ENCODE results near the gene FCAMR.

The FCAMR gene, protein sequence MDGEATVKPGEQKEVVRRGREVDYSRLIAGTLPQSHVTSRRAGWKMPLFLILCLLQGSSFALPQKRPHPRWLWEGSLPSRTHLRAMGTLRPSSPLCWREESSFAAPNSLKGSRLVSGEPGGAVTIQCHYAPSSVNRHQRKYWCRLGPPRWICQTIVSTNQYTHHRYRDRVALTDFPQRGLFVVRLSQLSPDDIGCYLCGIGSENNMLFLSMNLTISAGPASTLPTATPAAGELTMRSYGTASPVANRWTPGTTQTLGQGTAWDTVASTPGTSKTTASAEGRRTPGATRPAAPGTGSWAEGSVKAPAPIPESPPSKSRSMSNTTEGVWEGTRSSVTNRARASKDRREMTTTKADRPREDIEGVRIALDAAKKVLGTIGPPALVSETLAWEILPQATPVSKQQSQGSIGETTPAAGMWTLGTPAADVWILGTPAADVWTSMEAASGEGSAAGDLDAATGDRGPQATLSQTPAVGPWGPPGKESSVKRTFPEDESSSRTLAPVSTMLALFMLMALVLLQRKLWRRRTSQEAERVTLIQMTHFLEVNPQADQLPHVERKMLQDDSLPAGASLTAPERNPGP

DNA sequence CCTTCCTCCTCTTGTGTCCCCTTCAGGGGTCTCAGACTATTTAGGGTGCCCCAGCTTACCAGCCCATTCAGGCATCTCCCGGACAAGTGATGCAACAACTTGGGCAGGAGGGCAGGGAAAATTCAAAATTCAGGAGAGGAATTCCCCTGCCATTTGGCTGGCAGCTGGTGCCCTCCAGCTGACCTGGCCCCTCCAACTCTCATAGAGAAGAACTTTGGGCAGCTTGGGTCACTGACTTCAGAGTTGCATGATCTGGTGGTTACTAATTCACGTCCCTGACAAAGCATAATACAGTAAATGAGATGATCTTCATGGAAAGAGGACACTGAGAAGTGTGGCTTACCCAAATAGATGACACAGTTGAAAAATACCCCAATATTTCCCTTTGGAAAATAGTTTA is at the start of gene FCAMR:
TSS of gene FCAMR (minus strand) at position 15 of the 400 bp plus-strand sequence. CDS start 335 bp downstream, outside the sequence.
- no peak for DNase-seq

DNA sequence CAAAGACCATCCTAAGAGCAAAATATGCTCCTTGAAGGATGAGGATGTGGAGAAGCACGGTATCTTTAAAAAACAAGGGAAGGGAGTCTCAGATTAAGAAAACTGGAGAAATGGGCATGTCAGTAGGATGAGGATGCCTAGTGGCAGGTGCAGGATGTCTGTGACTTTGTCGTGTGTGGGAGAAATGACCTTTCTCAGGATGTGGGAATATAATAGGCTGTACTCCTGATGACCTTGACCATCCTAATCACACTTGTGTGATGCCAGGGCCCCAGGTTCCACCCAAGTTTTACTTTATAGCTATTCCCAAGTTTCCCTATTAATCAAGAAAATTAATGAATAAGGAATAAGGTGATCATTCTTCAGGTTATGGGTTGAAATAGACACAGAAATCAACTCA is 49.4 kb upstream of the FCAMR start:
- no peak for DNase-seq

DNA sequence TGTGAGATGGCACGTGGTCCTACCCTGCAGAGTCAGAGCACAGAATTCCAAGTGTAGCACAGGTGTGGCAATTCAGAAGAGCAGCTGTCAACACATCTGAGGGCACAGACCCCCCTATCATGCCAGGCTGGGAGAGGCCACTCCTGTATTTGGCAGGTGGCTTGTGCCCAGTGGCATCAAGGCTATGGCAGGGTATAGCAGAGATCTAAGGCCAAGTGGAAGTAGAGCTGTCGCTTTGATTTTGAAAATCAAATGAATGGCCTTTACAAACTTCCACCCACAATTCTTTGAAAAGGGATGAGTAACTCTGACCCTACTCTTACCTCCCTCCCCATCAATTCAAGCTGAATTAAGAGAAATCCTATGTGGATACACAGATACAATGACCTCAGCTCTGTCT is 48.9 kb upstream of the FCAMR start:
- DNase-seq = no peak

DNA sequence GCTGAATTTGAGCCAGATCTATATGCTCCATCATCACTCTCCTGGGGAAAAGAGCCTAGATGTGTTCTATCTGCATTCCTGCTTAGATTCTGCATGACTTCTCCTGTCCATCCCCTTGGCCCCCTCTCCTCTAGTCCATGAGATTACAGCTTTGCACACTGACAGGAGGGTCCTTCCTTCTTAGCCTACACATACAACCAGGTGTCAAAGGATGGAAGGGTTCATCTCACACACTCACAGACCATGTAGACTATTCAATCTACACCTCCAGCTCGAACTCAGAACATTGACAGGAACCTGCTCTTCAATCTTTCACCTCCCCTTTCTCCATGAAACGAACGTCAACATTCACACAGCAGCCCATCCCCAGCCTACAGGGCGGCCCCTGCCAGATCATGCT is 48.4 kb upstream of the FCAMR start:
- DNase-seq = no peak

DNA sequence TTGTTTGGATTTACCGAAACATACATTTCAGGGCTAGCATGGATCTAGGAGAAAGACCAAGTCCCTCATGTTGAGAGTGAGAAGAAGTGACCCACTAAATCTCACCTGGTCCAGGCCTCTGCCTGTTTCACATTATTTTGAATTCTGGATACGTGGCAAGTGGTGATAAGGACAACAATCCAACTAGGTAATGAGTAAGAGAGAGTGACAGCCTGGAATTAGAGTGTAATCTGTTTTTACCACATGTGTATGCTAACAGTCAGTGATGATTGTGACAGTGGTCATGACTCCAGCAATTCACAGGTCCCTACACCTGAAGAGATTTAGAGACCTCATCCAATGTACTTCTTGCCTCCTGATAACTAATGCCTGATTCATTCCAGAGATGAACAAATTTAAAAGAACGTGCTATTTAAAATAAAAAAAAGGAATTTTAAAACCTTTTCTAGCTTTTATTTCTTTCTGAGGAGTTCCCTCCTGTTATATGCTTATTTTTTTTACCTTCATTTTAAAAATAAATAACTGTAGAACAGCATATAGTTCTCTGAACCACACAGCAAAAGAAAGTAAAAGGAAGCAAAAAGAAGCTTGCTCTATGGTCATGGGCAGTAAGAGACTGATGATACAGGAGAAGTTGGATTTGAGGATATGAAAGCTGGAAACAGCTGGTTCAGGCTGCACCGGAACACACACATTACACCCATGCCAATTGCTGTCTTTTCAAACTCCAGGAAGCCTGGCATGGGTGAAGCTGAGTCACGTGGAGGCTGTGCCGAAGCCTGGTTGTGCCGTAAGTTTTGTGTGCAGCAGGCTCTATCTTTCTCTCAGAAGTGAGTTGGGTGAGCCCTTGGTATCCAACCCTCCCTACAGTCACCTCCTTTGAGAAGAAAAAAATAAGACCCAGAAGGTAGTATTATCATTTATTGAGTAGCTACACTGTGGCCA is 47.6 kb upstream of the FCAMR start:
- DNase-seq = no peak

DNA sequence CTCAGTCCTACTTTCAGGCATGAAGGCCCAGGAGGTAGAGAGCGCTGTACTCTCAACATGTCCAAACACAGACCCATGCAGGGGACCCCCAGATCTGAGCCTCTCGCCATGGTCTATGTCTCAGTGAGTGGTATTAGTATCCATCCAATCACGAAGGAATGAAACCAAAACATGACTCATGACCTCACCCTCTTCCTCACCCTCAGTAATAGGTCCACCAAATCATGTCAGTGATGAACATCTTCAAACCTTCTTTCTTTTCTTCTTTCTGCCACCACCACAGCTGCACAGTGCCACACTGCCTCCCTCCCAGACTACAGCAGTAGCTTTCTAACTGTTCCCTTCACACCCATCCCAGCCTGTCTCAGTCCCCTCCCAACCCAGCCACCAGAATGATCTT is 45.5 kb upstream of the FCAMR start:
- no peak for DNase-seq

DNA sequence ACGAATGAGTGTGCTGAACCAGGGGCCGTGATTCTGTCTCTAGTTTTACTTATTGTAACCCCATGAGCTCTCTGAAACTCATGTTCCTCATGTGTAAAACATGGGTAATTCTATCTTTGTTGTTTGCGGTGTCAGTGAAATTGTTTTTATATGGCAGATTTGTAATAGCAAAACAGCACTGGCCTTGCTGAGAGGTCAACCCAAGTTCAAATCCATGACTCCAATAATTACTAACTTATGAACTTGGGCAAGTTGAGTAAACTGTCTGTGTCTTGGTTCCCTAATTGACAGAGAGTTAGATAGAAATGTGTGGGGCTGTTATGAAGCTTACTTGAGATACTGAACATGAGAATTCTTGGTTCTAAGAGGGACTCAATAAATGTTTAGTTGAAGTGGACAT is 44.5 kb upstream of the FCAMR start:
- no peak for DNase-seq

DNA sequence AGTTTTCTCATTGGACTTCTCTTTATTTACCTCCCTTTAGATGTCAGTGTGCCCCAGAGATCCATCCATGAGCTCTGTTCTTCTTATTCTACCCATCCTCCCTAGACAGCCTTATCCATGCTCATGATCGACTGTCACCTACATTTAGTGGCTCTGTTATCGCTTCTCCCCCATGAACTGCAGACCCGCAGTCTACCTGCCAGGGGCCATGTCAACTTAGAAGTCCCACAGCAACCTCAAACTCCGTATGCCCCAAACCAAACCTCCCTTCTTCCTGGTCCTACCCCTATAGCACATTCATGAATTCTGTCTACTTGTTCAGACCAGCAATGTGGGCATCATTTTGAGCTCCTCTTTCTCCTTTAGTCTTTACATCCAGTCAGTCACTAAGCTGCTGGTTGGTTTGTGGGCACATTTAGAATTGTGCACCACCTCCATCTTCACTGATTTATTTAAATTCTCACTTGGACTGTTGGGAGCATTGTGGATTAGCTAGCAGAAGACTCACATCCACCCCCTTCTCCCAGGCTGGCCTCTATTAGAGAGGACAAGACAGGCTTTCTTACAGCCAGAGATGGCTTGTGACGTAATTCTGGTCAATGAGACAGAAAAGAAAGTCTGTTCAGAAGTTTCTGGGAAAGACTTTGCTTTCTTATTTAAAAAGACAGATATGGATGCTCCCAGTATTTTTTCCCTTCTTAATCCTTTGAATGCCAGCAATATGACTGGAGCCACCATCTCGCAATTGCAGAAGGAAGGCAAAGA is 43.2 kb upstream of the FCAMR start:
- no peak for DNase-seq

DNA sequence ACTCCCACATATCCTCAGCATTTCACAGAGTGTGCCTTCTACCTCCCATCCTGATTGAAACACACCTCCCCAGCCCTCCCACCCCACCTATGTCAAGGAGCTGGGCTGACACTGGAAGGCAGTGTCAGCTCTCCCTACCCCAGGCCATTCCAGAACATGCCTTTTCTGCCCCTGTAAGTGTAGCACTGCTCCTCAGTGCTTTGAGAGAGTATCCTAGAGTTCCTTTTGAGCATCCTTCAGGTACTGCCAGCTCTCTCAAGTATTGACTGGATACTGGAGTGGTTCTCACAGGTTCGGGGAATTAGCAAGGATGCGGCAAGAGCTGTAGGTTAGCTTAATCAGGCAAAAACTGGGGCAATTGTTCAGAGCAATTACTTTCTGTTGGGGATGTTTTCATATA is 40.5 kb upstream of the FCAMR start:
- no peak for DNase-seq

DNA sequence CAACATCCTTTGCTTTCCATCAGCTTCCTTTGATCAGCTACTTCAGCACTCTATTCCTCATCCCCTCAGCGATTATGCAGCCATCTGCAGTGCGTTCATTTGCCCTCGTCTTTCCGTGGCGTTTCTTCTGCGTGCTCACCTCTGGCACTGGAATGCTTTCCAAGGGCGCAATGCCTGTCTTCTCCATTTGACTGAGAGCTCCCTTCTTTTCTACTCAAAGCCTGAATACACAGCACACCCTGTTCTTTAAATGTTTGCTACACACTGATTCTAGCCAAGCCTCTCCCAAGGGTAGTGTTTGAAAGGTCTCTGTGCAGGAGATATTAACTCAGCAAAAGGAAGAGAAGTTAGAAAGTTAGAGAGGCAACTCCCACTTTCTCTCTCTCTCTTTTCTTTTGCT is 39.7 kb upstream of the FCAMR start:
- no peak for DNase-seq

DNA sequence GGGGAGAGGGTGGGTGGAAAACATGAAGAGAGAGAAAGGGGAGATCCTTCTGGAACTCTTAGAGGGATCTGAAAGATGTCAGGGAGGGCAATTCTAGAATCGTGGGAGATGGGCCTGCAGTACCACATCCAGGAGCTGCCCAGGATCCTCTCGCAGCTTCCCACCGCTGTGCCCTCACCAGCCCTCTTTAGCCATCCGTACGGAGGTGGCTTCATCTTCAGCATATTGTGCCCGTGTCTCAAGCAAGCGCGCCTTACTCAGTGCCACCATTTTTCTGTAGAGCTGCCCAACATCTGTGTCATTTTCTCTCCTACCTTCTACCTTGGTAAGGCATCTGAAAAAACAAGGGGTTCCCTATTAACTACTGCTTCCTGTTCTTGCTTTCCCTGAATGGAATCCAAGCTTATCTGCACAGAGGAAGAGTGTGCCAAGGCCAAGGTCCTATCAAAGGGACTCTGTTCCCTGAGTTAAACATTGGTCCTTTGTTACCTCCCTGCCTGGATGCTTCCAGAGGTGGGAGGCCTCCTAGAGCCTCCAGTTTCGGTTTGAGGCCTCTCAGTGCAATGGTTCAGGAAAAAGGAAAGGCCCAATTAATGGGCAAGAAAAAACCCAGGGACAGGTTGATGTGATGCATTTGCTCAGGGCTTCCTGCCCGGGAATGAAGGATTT is 39.1 kb upstream of the FCAMR start:
- DNase-seq = no peak

DNA sequence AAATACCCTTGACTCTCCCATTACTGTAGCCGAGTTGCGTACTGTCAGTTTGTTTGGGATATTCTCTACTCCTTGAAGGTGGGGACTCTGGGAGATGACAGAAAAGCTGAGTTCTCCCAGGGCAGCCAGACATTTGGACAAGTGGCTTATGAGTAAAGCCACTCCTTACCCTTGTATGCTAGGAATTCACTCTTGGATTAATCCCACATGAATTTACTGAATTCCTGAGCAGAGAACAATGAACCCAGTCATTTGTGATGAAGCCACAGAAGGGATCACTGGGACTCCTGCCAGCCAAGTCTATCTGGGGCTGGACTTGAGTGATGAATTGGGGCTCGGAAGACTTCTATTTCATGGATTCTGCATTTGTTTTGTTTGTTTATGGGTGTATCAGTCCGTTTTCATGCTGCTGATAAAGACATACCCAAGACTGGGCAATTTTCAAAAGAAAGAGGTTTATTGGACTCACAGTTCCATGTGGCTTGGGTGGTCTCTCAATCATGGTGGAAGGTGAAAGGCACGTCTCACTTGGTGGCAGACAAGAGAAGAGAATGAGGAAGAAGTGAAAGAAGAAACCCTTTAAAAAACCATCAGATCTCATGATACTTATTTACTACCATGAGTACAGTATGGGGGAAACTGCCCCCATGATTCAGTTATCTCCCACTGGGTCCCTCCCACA is 37.2 kb upstream of the FCAMR start:
- no peak for DNase-seq

DNA sequence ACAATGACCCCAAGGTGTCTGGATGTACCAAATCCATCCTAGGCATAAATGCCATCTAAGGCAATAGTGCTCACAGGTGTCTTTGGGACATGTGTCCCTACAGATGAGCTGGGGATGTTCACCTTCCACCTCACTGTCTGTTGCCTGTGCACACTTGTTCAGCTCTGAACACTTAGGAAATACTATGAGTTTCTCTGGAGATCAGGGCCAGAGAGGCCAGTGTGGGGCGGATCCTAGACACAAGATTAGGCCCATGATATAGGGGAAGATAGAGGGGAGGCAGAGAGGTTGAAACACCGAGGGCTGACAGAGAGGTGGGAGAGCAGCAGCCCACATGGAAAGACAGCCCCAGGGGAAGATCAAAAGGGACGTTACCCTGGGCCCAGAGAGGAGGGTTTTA is 36.7 kb upstream of the FCAMR start:
- no peak for DNase-seq

DNA sequence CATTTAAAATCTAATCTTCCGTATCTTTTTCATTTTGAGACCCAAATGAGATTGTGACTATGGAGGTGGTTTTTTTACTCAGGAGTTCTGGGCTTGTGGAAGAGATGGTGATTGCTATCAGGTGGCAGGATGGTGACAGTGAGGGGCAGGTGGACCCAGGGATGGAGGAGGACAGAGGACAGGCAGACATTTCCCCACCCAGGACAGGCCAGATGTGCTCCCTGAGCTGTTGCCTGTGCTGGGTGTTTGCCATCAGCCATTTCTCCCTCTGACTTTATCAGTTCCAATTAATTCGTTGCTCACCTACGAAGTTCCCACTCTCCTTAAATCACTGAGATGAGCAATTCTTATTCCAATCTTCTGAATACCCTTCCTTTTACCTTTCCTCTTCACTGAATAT is 35.8 kb upstream of the FCAMR start:
- no peak for DNase-seq

DNA sequence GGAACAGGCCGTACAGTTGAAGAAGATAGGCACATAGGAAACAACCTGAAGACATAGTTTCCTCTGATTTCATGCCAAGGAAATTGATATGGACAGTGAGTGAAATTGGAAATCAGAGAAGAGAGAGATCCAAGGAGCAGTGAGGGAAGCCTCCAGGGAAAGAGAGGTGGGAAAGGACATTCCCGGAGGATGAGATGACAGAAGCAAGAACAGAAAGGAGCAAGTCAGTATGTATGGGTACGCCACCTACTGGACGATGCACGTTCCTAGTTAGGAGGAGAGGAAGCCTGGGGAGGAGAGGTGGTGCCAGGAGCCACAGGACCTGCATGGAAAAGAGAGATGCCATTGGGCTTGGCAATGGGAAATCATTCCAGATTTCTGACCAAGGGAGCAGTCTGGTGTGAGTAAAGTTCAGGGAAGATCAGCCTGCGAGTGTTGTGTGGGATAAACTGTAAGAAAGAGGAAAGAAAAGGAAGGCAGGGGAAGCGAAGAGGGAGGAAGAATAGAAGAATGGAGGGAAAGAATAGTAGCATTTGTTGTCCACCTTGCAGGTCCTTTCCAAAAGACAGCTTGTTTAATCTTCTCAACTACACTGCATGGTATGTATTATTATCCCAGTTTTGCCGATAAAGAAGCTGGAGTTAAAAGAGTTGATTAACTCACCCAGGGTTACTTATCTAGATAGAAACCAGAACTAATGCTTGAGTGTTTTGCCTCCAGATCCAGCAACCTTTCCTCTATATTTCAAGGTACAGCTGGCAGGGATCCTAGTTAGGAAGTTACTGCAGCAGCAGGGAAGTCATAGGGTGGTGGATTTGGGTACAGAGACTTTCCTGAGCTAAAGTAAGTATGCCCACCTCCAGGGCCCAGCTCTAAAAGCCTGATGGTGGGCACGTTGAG is 34.9 kb upstream of the FCAMR start:
- no peak for DNase-seq

DNA sequence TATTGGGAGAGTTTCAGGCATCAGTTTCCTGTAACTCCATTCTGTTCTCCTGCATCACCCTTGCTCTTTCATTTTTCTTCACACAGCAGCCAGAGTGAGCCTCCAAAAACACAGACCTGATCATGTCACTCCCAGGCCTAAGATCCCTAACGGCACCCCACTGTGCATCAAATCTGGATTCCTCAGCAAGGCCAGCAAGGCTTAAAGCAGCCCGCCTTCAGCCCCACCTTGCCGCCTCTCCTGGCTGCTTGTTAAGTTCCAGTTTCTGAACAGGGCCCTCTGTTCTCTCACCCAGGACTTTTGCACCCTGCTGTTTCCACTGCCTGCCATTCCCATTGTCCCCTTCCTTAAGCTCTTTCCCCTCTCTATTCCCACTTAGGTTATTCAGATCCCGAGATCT is 33.0 kb upstream of the FCAMR start:
- DNase-seq = no peak

DNA sequence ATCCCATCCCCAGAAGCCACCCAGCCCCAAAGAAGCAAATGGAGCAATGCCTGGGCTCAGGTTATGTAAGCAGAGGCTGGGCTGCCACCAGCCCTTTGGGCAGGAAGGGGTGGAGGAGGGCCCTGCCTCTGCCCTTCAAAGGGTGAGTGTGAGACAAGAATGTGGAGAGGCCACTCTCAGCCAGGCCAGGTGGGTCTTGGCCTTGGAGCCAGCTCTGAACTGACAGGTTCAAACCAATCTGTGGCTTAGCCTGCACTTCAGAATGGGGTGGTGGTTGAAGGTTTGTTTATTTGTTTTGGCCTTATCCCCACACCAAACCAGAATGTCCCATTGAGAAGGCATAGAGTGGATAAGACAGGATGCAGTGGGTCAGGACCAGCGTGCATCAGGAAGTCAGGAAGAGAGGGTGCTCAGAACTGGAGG is 32.5 kb upstream of the FCAMR start:
- DNase-seq = no peak

DNA sequence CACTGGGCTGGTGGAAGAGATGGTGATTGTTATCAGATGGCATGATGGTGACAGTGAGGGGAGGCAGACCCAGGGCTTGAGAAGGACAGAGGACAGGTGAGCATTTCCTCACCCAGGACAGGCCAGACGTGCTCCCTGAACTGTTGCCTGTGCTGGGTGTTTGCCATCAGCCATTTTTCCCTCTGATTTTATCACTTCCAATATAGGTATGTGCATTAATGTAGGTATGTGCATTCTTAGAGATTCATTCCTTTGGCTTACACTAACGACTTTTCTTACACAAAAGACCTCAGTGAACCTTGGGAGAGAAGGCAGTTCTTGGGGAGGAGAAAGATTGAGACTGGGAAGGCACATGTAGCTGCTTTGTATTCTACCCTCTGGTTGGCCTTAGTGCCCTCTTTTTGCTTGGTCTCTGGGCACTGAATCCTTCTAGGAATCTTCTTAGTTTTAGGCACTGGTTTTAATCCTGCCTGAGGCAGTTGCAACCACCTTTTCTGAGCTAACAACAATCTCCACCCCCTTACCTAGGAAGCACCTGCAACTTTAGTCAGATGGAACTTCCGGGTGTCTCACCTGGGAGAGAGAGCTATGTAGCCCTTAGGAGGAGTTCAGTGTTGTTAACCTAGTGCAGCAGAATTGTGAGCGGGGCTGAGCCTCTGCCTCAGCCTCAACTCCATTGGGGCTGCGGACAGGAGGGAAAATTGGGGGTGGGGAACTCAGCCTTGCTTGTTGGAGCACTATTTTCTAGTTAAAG is 31.4 kb upstream of the FCAMR start:
- no peak for DNase-seq

DNA sequence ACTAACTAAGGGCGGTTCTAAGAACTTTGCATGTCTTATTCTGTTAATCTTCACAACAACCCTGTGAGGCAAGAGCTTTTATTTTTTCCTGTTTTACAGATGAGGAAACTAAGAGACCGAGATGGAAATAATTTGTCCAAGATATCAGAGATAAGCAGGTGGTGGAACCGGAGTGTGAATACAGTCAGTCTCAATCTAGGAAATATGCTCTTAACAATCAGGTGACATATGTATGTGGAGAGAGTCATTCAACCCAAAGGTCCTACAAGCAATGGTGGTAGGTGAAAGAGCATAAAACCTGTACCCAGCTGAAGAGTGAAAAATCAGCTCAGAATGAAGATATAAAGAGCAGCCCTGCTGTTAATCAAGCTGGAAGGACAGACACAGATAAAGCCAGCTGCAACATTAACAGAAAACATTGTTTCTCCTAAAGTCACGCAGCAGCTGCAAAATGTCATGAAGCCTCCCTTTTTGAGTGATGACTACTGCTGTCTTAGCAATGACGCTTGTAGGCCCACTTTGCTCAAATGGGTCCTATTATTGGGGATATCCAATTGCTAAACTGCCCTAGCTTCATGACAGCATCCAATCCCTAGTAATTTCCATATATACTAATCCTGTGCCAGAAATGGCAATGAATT is 30.5 kb upstream of the FCAMR start:
- DNase-seq = no peak

Data from NK-92 treated with Interleukin-12 subunit alpha and Interleukin-12 subunit beta, amount 100 ng/mL, for 24 hours (cell line).